ENCODE data around the gene DHX36. TPM values are rescaled to one million over a fixed set of nuclear protein-coding genes. Genes with fewer than 3 reads are reported as not detected.

Gene DHX36
- total RNA-seq, 4 donors from 2014 or later: 53.8 to 116 (median 109) TPM

- Histone ChIP-seq H3K9me3 (no peaks in the 10 kb centered on the region), H3K27ac (no peak overlapping the region), H3K27me3 (no peaks in the 10 kb centered on the region), H3K36me3 (no peaks in the 10 kb centered on the region), H3K4me1 (no peaks in the 10 kb centered on the region), H3K4me3 (no peak overlapping the region)
- TF ChIP-seq POLR2A (IDR thresholded peaks at IDR 0.05): no peak
- no peak for TF ChIP-seq CTCF (IDR thresholded peaks at IDR 0.05)
- intact Hi-C loops (cut with DNase I; ENCODE audit: low total_unique reads): no loop called here
- DNase-seq: no peak
Measured at GRCh38 chr3:154307363-154307762, 16.9 kb downstream of the DHX36 start.

- intact Hi-C loops (cut with DNase I; ENCODE audit: low total_unique reads): no loop called here
- Histone ChIP-seq H3K36me3 (no peaks in the 10 kb centered on the region), H3K27me3 (no peaks in the 10 kb centered on the region)
Measured at GRCh38 chr3:154304936-154305335, 19.4 kb downstream of the DHX36 start.

GRCh38 chr3:154304116-154304786 is 20.0 kb downstream of the DHX36 start:
- no peaks in the 10 kb centered on the region for H3K27me3 ChIP-seq
- H3K27ac ChIP-seq: no peak overlapping the region
- no peaks in the 10 kb centered on the region for H3K36me3 ChIP-seq
- no peaks in the 10 kb centered on the region for H3K4me1 ChIP-seq
- H3K4me3 ChIP-seq: no peak overlapping the region
- no peak for DNase-seq
- no peaks in the 10 kb centered on the region for H3K9me3 ChIP-seq
- intact Hi-C loops (cut with DNase I; ENCODE audit: low total_unique reads): no loop called here
- TF ChIP-seq POLR2A (IDR thresholded peaks at IDR 0.05) (no peak), CTCF (IDR thresholded peaks at IDR 0.05) (no peak)

More at GRCh38 chr3:154304936-154305335, 19.4 kb downstream of the DHX36 start:
- Histone ChIP-seq H3K9me3 (no peaks in the 10 kb centered on the region), H3K27ac (no peak overlapping the region), H3K4me1 (no peaks in the 10 kb centered on the region), H3K4me3 (no peak overlapping the region)
- DNase-seq: no peak
- TF ChIP-seq POLR2A (IDR thresholded peaks at IDR 0.05) (no peak), CTCF (IDR thresholded peaks at IDR 0.05) (no peak)

- Histone ChIP-seq H3K9me3 (no peaks in the 10 kb centered on the region), H3K27ac (no peak overlapping the region), H3K4me3 (no peak overlapping the region), H3K4me1 (no peaks in the 10 kb centered on the region), H3K36me3 (no peaks in the 10 kb centered on the region), H3K27me3 (no peaks in the 10 kb centered on the region)
- DNase-seq: no peak
- no peak for TF ChIP-seq CTCF (IDR thresholded peaks at IDR 0.05)
- no peak for TF ChIP-seq POLR2A (IDR thresholded peaks at IDR 0.05)
- intact Hi-C loops (cut with DNase I; ENCODE audit: low total_unique reads): no loop called here
Measured at GRCh38 chr3:154301561-154301960, 22.7 kb downstream of the DHX36 start.

GRCh38 chr3:154294016-154294415 is 30.3 kb downstream of the DHX36 start:
- peaks cover 0 to 2% of the 10 kb centered on the region in 2 donors for H3K36me3 ChIP-seq
- intact Hi-C loops (cut with DNase I; ENCODE audit: low total_unique reads): no loop called here
- TF ChIP-seq CTCF (IDR thresholded peaks at IDR 0.05): no peak
- TF ChIP-seq POLR2A (IDR thresholded peaks at IDR 0.05): no peak
- H3K4me3 ChIP-seq: no peak overlapping the region
- H3K27ac ChIP-seq: no peak overlapping the region
- no peaks in the 10 kb centered on the region for H3K9me3 ChIP-seq
- no peaks in the 10 kb centered on the region for H3K4me1 ChIP-seq
- H3K27me3 ChIP-seq: no peaks in the 10 kb centered on the region
- DNase-seq: no peak

Data from uterus (tissue), 4 donors.